ENCODE data around the gene AGAP1. TPM values are rescaled to one million over a fixed set of nuclear protein-coding genes. Genes with fewer than 3 reads are reported as not detected.

AGAP1 gene
- total RNA-seq, 1 donor from 2014 or later: 33.4 TPM

DNA sequence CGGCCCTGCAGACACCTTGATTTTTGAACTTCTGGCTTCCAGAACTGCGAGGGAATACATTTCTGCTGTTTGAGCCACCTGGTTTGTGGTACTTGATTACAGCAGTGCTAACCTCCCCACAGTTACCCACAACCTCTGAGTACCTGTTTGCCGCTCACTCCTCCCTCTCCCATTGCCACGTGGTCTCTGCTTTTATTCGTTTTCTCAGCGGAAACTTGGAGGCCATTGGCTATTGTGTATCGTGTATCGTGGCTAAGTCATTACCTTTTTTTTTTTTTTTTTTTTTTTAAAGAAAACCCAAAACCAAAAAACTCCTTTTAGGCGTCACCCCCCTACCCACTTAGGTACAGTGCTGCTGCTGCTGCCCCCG, 90.8 kb downstream of the AGAP1 start:
- intact Hi-C loops (cut with DNase I): no loop called here
- DNase-seq: no peak
- ATAC-seq: no peak
- no peaks in the 10 kb centered on the region for H3K27me3 ChIP-seq
- no peaks in the 10 kb centered on the region for H3K9me3 ChIP-seq
- TF ChIP-seq, protein P1, sequence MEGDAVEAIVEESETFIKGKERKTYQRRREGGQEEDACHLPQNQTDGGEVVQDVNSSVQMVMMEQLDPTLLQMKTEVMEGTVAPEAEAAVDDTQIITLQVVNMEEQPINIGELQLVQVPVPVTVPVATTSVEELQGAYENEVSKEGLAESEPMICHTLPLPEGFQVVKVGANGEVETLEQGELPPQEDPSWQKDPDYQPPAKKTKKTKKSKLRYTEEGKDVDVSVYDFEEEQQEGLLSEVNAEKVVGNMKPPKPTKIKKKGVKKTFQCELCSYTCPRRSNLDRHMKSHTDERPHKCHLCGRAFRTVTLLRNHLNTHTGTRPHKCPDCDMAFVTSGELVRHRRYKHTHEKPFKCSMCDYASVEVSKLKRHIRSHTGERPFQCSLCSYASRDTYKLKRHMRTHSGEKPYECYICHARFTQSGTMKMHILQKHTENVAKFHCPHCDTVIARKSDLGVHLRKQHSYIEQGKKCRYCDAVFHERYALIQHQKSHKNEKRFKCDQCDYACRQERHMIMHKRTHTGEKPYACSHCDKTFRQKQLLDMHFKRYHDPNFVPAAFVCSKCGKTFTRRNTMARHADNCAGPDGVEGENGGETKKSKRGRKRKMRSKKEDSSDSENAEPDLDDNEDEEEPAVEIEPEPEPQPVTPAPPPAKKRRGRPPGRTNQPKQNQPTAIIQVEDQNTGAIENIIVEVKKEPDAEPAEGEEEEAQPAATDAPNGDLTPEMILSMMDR (IDR thresholded peaks at IDR 0.05): no peak
- no peak overlapping the region for H3K4me3 ChIP-seq
- no peak overlapping the region for H3K27ac ChIP-seq
- no peaks in the 10 kb centered on the region for H3K4me1 ChIP-seq
- no peaks in the 10 kb centered on the region for H3K36me3 ChIP-seq

DNA sequence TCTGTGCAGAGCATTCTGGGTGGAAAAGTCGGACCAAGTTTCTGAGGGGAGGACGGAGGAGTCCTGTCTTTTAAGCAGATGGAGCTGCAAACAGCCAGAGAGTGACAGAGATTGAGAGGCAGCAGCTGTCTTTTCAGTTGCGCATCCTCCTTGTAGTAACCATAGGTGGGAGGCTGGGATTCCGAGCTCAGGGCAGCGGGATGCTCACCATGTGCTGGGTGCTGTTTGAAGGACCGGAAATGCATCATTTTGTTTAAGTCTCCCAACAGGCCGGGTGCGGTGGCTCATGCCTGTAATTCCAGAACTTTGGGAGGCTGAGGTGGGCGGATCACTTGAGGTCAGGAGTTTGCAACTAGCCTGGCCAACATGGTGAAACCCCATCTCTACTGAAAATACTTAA, 93.4 kb downstream of the AGAP1 start:
- H3K4me1 ChIP-seq: no peaks in the 10 kb centered on the region
- TF ChIP-seq, protein P1 (IDR thresholded peaks at IDR 0.05): no peak
- H3K36me3 ChIP-seq: no peaks in the 10 kb centered on the region
- no peaks in the 10 kb centered on the region for H3K9me3 ChIP-seq
- no peak overlapping the region for H3K4me3 ChIP-seq
- no peak overlapping the region for H3K27ac ChIP-seq
- intact Hi-C loops (cut with DNase I): no loop called here
- no peak for DNase-seq
- no peaks in the 10 kb centered on the region for H3K27me3 ChIP-seq
- no peak for ATAC-seq

DNA sequence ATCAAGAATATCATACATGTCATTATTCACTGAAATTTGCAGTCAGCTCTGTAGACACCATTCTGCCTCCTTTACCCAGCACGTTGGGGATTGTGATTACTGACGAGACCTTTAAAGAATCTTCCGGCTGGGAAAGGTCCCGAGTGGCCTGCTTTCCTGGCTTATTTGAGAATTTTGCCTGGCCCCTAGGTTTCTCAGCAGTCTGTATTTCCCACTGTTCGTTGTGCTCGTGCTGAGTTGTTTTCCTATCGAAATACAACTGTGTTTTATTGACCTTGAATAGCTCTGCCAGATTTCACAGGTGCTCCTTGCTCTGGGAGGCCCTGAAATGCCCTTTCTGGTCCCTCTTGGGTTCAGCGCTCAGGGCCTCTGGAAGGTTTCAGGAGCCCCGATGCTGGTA, 94.9 kb downstream of the AGAP1 start:
- Histone ChIP-seq H3K4me1 (no peaks in the 10 kb centered on the region), H3K4me3 (no peak overlapping the region), H3K27ac (no peak overlapping the region), H3K9me3 (no peaks in the 10 kb centered on the region), H3K36me3 (no peaks in the 10 kb centered on the region), H3K27me3 (no peaks in the 10 kb centered on the region)
- ATAC-seq (no peak), DNase-seq (no peak)
- intact Hi-C loops (cut with DNase I): no loop called here
- TF ChIP-seq, protein P1 (IDR thresholded peaks at IDR 0.05): no peak

DNA sequence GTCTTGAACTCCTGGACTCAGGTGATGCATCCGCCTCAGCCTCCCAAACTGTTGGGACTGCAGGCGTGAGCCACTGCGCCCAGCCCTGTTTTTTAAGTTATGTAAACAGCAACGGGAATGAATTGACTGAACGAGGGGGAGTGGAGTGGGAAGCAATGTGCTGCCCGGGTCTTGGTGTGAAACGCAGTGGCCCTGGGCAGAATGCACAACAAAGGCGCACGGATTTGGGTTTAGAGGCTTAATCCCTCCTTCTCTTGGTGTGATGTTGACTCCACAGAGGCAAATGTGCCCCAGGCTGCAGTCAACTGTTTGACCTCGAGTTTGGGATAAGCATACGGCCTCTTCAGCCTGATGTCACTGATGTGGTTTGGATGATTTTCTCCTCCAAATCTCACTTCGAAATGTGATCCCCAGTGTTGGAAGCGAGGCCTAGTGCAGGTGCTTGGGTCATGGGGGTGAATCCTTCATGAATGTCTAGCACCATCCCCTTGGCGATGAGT, 97.4 kb downstream of the AGAP1 start:
- Histone ChIP-seq H3K36me3 (no peaks in the 10 kb centered on the region), H3K4me3 (no peak overlapping the region), H3K27me3 (no peaks in the 10 kb centered on the region), H3K4me1 (peaks cover 4% of the 10 kb centered on the region), H3K9me3 (no peaks in the 10 kb centered on the region), H3K27ac (no peak overlapping the region)
- TF ChIP-seq, protein P1 (IDR thresholded peaks at IDR 0.05): no peak
- DNase-seq: no peak
- intact Hi-C loops (cut with DNase I): loop anchor here (5.0 kb wide), 1 partner anchor 454 kb away; no protein-coding TSS in a partner anchor
- ATAC-seq: no peak

DNA sequence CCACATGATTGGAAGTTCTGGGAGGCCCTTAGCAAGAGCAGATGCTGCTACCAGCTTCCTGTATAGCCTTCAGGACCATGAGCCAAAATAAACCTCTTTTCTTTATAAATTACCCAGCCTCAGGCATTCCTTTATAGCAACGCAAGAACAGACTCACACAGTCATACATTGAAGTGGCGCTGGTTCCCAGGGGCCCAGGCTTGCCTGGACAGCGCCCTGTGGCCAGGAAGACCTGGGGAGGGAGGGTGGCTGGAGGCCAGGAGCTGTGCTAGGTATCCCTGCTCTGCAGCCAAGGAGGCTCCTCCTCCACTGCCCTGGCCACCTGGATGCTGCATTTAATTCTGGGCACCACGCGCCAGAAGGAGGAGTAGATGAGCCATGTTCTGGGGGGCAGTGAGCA, 98.1 kb downstream of the AGAP1 start:
- DNase-seq: no peak
- TF ChIP-seq, protein P1 (IDR thresholded peaks at IDR 0.05): no peak
- H3K4me1 ChIP-seq: peaks cover 4% of the 10 kb centered on the region
- no peak overlapping the region for H3K4me3 ChIP-seq
- no peaks in the 10 kb centered on the region for H3K9me3 ChIP-seq
- no peak overlapping the region for H3K27ac ChIP-seq
- intact Hi-C loops (cut with DNase I): loop anchor here (5.0 kb wide), 1 partner anchor 455 kb away; no protein-coding TSS in a partner anchor
- H3K27me3 ChIP-seq: no peaks in the 10 kb centered on the region
- no peak for ATAC-seq
- H3K36me3 ChIP-seq: no peaks in the 10 kb centered on the region

DNA sequence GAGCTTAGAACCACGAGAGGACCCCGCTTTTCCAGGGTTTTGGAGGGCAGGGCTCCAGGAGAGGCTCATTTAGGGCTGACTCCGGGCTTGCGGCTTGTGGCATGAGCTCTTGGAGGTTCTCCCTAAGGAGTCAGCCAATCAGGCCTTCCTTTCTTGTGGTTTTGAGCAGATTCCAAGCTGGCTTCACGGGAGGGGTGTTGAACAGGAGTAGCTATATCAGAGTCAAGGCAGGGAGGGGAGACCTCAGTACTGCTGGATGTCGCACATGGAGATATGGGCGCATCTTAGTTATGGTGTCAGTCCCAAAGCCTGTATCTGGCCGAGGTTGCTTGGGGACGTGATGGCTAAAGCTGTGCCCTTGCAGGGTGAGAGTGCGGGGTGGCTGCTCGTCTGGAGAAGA, 98.6 kb downstream of the AGAP1 start:
- ATAC-seq (no peak), DNase-seq (no peak)
- H3K4me3 ChIP-seq: no peak overlapping the region
- TF ChIP-seq, protein P1 (IDR thresholded peaks at IDR 0.05): no peak
- H3K27me3 ChIP-seq: no peaks in the 10 kb centered on the region
- H3K36me3 ChIP-seq: no peaks in the 10 kb centered on the region
- H3K27ac ChIP-seq: no peak overlapping the region
- peaks cover 4% of the 10 kb centered on the region for H3K4me1 ChIP-seq
- intact Hi-C loops (cut with DNase I): loop anchor here (5.0 kb wide), 1 partner anchor 455 kb away; no protein-coding TSS in a partner anchor
- H3K9me3 ChIP-seq: no peaks in the 10 kb centered on the region
